ENCODE results near the gene ZNF234. TPM values are rescaled to one million over a fixed set of nuclear protein-coding genes. Genes with fewer than 3 reads are reported as not detected.
"Not testable (repeated sequence)": the region's sequence is repeated elsewhere in the genome, so short reads cannot be mapped to it uniquely, and the experiment has no call there.

The ZNF234 gene
- total RNA-seq, 1 experiment from 2014 or later: 3.4 TPM

DNA sequence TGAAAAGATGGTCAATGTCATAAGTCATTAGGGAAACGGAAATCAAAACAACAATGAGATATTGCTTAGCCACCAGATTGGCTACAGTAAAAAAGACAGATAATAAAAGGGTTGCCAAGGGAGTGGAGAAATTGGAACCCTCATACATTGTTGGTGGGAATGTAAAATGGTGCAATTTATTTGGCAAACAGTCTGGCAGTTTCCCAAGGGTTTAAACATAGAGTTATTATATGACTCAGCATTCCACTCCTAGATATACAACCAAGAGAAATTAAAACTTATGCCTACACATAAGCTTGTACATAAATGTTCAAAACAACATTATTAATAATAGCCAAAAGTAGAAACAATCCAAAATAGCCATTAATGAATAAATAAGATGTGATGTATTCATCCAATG lies 61.1 kb downstream of the ZNF234 start:
- intact Hi-C loops (cut with micrococcal nuclease): loop anchor here (5.0 kb wide), 1 partner anchor 35 kb away; the partner anchor contains the start of gene ZNF226
- Histone ChIP-seq H3K4me2 (ENCODE audit: low read length) (no peak overlapping the region), H3K27ac (ENCODE audit: low read depth, low read length) (no peak overlapping the region), H3K79me2 (ENCODE audit: insufficient read depth, low read length) (no peaks in the 10 kb centered on the region), H3K9me3 (ENCODE audit: control insufficient read depth in 1 of 2, insufficient read depth in 1 of 2, low read depth in 1 of 2, low read length in 2 of 2) (0 out of 4 replicates have a peak, but pooled peaks cover 0 to 3% of the 10 kb centered on the region in 2 experiments), H3K9me2 (ENCODE audit: insufficient read depth) (no peaks in the 10 kb centered on the region), H3K36me3 (ENCODE audit: control insufficient read depth in 1 of 2, insufficient read depth in 2 of 2, low read length in 2 of 2) (no peaks in the 10 kb centered on the region), H2AFZ (ENCODE audit: low read depth, low read length, poor library complexity, severe bottlenecking) (no peak overlapping the region), H3K4me1 (ENCODE audit: control insufficient read depth in 1 of 2, insufficient read depth in 2 of 2, low read length in 2 of 2) (peaks cover 0 to 3% of the 10 kb centered on the region in 2 experiments; a peak in 1 of 4 replicates), H3K9ac (ENCODE audit: low read length) (no peak overlapping the region), H3K27me3 (ENCODE audit: insufficient read depth, low read length) (no peaks in the 10 kb centered on the region), H3K4me3 (replicated peaks in 1 of 2; ENCODE audit: low read depth in 1 of 2, low read length in 2 of 2) (no peak overlapping the region), H4K20me1 (ENCODE audit: insufficient read depth) (no peaks in the 10 kb centered on the region)
- RAD21 ChIA-PET (ENCODE audit: low non-redundant PET in 1 of 2, low total read pairs in 2 of 2, uncharacterized antibody in 2 of 2, unreplicated experiment in 2 of 2): no interaction called here
- CTCF ChIA-PET: no interaction called here
- BruUV-seq (replicated peaks): no TSS peak
- POLR2A ChIA-PET: interaction anchor here (1.1 kb wide), 1 partner anchor 10 kb away, joined by 3 read pairs; the partner anchor contains the start of gene ZNF227
- DNase-seq (ENCODE audit: low read depth, low spot score) (no peak), ATAC-seq (no peak)
- TF ChIP-seq CEBPB (IDR thresholded peaks at IDR 0.05; ENCODE audit: low read depth): no peak
- TF ChIP-seq ELF1 (IDR thresholded peaks at IDR 0.05; ENCODE audit: borderline replicate concordance, low read depth): no peak
- TF ChIP-seq SIN3A (IDR thresholded peaks at IDR 0.05; ENCODE audit: low read depth): no peak
- no peak for TF ChIP-seq POLR2AphosphoS5 (IDR thresholded peaks at IDR 0.05; ENCODE audit: low read depth, low read length)
- TF ChIP-seq MAX (IDR thresholded peaks at IDR 0.05): no peak
- TF ChIP-seq POLR2A (IDR thresholded peaks at IDR 0.05; ENCODE audit: borderline replicate concordance, extremely low read depth, insufficient read depth, insufficient read length): no peak
- no peak for TF ChIP-seq EZH2 (IDR thresholded peaks at IDR 0.05)

- ChIA-PET POLR2A (no interaction called here), RAD21 (ENCODE audit: low non-redundant PET in 1 of 2, low total read pairs in 2 of 2, uncharacterized antibody in 2 of 2, unreplicated experiment in 2 of 2) (no interaction called here), CTCF (no interaction called here)
- no peaks in the 10 kb centered on the region for H3K9me2 ChIP-seq (ENCODE audit: insufficient read depth)
- no peaks in the 10 kb centered on the region for H3K79me2 ChIP-seq (ENCODE audit: insufficient read depth, low read length)
- TF ChIP-seq EGR1 (IDR thresholded peaks at IDR 0.05; ENCODE audit: low read depth) (no peak), SP1 (IDR thresholded peaks at IDR 0.05; ENCODE audit: low read depth) (no peak), YY1 (IDR thresholded peaks at IDR 0.05; ENCODE audit: extremely low read depth, insufficient replicate concordance, low read depth, low read length) (no peak), CBX3 (IDR thresholded peaks at IDR 0.05; ENCODE audit: low read depth) (no peak)
- TF ChIP-seq, protein P1, sequence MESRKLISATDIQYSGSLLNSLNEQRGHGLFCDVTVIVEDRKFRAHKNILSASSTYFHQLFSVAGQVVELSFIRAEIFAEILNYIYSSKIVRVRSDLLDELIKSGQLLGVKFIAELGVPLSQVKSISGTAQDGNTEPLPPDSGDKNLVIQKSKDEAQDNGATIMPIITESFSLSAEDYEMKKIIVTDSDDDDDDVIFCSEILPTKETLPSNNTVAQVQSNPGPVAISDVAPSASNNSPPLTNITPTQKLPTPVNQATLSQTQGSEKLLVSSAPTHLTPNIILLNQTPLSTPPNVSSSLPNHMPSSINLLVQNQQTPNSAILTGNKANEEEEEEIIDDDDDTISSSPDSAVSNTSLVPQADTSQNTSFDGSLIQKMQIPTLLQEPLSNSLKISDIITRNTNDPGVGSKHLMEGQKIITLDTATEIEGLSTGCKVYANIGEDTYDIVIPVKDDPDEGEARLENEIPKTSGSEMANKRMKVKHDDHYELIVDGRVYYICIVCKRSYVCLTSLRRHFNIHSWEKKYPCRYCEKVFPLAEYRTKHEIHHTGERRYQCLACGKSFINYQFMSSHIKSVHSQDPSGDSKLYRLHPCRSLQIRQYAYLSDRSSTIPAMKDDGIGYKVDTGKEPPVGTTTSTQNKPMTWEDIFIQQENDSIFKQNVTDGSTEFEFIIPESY (IDR thresholded peaks at IDR 0.05; ENCODE audit: extremely low read depth, insufficient replicate concordance, low read length): no peak
- H3K27ac ChIP-seq (ENCODE audit: low read depth, low read length): no peak overlapping the region
- H3K9ac ChIP-seq (ENCODE audit: low read length): no peak overlapping the region
- no peak overlapping the region for H2AFZ ChIP-seq (ENCODE audit: low read depth, low read length, poor library complexity, severe bottlenecking)
- no peaks in the 10 kb centered on the region for H4K20me1 ChIP-seq (ENCODE audit: insufficient read depth)
- no TSS peak for BruUV-seq (replicated peaks)
- ATAC-seq: no peak
- no peak for DNase-seq (ENCODE audit: low read depth, low spot score)
- H3K27me3 ChIP-seq (ENCODE audit: insufficient read depth, low read length): no peaks in the 10 kb centered on the region
- peaks cover 0 to 3% of the 10 kb centered on the region in 2 experiments; a peak in 1 of 4 replicates for H3K4me1 ChIP-seq (ENCODE audit: control insufficient read depth in 1 of 2, insufficient read depth in 2 of 2, low read length in 2 of 2)
- intact Hi-C loops (cut with micrococcal nuclease): loop anchor here (5.0 kb wide), 1 partner anchor 36 kb away; the partner anchor contains the start of gene ZNF226
- 0 out of 4 replicates have a peak, but pooled peaks cover 0 to 3% of the 10 kb centered on the region in 2 experiments for H3K9me3 ChIP-seq (ENCODE audit: control insufficient read depth in 1 of 2, insufficient read depth in 1 of 2, low read depth in 1 of 2, low read length in 2 of 2)
- no peak overlapping the region for H3K4me2 ChIP-seq (ENCODE audit: low read length)
- H3K36me3 ChIP-seq (ENCODE audit: control insufficient read depth in 1 of 2, insufficient read depth in 2 of 2, low read length in 2 of 2): no peaks in the 10 kb centered on the region
- H3K4me3 ChIP-seq (replicated peaks in 1 of 2; ENCODE audit: low read depth in 1 of 2, low read length in 2 of 2): no peak overlapping the region
Observed at GRCh38 chr19:44202974-44203373, 61.6 kb downstream of the ZNF234 start.

- H3K9me2 ChIP-seq (ENCODE audit: insufficient read depth); H4K20me1 ChIP-seq (ENCODE audit: insufficient read depth); CTCF ChIA-PET; H3K9ac ChIP-seq (ENCODE audit: low read length); H3K4me3 ChIP-seq (replicated peaks in 1 of 2; ENCODE audit: low read depth in 1 of 2, low read length in 2 of 2); H2AFZ ChIP-seq (ENCODE audit: low read depth, low read length, poor library complexity, severe bottlenecking); H3K79me2 ChIP-seq (ENCODE audit: insufficient read depth, low read length); H3K4me1 ChIP-seq (ENCODE audit: control insufficient read depth in 1 of 2, insufficient read depth in 2 of 2, low read length in 2 of 2); H3K27me3 ChIP-seq (ENCODE audit: insufficient read depth, low read length); H3K36me3 ChIP-seq (ENCODE audit: control insufficient read depth in 1 of 2, insufficient read depth in 2 of 2, low read length in 2 of 2); H3K4me2 ChIP-seq (ENCODE audit: low read length); H3K9me3 ChIP-seq (ENCODE audit: control insufficient read depth in 1 of 2, insufficient read depth in 1 of 2, low read depth in 1 of 2, low read length in 2 of 2); POLR2A ChIA-PET; DNase-seq (ENCODE audit: low read depth, low spot score); H3K27ac ChIP-seq (ENCODE audit: low read depth, low read length); RAD21 ChIA-PET (ENCODE audit: low non-redundant PET in 1 of 2, low total read pairs in 2 of 2, uncharacterized antibody in 2 of 2, unreplicated experiment in 2 of 2); ATAC-seq; BruUV-seq (replicated peaks): not testable (repeated sequence)
- intact Hi-C loops (cut with micrococcal nuclease): loop anchor here (5.0 kb wide), 1 partner anchor 37 kb away; the partner anchor contains the start of gene ZNF226
Observed at GRCh38 chr19:44203877-44204276, 62.5 kb downstream of the ZNF234 start.

All from HCT116 (cell line).